ENCODE data around the gene LRBA.
"Not testable (repeated sequence)": the region's sequence is repeated elsewhere in the genome, so short reads cannot be mapped to it uniquely, and the experiment has no call there.

The LRBA gene

DNA sequence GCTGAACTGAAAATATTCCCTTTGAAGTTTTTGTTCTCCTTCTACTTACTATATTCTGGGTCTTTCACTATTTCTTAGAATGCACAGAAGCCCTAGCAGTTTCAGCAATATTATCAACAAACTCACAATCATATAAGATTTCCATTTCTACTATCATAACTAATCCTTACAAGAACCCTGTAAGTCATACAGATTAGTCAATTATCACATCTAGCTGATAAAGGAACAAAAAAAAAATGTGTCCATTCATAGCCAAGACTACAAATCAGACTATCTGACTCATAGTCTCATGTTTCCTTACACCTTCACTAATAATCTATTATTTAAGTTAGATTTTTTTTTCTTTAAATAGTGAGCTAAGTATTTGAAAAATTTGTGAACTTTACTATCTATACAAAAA lies 72.5 kb downstream of the LRBA start:
- peak; percentile 16 for DNase-seq (ENCODE audit: low spot score)

DNA sequence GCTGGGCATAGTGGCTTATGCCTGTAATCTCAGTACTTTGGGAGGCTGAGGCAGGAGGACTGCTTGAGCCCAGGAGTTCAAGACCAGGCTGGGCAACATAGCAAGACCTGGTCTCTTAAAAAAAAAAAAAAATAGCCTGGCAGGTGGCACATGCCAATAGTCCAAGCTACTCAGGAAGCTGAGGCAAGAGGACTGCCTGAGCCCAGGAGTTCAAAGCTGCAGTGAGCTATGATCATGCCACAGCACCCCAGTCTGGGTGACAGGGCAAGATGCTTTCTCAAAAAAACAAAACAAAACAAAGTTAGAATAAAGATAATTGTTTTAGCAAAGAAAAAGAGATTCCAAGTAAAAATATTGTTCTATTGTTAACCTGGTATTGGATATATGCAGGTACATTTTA lies 75.0 kb downstream of the LRBA start:
- no peak for DNase-seq (ENCODE audit: low spot score)

DNA sequence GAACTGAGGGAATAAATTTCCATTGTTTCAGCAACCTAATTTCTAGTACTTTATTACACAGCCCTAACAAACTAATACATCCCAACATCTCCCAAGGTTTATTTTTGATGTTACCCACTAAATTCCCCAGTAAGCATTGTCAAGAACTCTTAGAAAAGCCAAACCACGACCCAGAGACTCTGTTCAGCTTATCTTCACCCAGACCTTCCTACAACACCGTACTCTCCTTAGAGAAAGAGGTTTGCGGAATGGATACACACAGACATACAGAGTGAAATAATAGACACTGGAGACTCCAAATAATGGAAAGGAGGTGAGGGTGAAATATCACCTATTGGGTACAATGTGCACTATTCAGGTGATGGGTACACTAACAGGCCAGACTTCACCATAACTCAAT lies 75.6 kb downstream of the LRBA start:
- no peak for DNase-seq (ENCODE audit: low spot score)

DNA sequence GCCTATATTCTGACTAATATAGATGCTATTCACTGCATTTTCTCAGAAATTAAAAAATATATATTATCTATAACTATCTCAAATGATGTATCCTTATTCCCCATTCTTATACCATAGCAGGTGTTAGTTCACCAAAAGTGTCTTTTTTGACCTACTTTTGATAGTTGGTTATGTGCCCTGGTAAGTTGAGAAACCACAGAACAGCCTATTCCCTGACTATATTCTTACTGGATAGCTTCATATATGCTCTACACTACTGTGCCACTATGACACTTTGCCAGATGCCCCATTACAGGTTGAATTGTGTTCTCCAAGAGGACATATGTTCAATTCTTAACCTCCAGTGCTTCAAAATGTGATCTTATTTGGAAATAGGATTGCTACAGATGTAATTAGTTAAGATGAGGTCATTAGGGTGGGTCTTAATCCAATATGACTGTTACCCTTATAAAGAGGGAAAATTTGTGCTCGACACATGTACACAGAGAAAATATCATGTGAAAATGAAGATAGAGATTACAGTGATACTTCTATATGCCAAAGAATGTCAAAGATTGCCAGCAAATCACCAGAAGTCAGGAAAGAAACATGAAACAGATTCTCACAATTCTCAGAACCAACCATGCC lies 76.1 kb downstream of the LRBA start:
- no peak for DNase-seq (ENCODE audit: low spot score)

DNA sequence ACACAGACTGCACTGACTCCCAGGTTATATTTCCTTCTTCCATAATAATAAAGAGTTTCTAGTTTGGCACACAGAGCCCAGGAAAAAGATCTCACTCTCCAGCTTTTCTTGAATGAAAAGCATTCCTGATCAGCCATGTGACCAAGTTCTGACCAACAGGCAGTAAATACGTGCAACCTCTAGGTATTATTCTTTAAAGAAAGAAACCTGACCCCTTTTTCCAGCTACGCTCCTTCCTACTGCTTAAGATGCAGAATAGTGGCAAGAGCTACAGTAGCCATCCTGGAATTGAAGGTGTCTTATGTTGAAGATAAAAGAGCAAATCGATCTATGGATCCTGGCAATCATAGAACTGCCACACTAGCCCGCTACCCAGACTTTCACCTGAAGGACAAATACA lies 76.7 kb downstream of the LRBA start:
- no peak for DNase-seq (ENCODE audit: low spot score)

DNA sequence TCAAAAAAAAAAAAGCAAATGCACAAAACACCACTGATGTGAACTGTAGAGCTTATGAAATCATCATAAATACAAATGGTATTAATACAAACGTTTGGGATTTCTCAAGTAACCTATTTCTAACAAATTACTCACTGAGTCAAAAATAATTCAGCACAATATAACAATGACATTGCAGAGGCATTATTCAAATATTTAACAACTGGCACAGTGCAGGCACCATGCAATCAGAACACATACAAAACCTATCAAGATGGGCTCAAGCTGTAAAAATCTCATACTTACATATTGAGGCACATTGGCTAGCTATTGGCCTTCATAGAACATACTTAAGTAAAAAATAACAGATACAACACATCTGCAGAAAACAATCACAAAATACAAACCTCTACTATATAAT lies 81.1 kb downstream of the LRBA start:
- no peak for DNase-seq (ENCODE audit: low spot score)

DNA sequence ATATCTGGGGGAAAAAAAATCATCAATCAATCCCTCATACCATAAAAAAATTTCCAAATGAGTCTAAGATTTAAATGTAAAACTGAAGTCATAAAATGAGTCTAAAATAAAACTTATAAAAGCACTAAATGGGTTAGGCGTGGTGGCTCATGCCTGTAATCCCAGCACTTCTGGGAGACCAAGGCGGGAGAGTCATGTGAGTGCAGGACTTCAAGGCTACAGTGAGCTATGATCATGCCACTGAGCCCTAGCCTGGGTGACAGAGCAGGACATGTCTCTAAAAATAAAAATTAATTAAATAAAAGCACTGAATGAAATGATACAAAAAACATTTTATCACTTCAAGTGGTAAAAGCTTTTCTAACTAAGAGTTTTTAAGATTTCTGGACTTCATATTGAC lies 83.3 kb downstream of the LRBA start:
- DNase-seq (ENCODE audit: low spot score) = no peak

DNA sequence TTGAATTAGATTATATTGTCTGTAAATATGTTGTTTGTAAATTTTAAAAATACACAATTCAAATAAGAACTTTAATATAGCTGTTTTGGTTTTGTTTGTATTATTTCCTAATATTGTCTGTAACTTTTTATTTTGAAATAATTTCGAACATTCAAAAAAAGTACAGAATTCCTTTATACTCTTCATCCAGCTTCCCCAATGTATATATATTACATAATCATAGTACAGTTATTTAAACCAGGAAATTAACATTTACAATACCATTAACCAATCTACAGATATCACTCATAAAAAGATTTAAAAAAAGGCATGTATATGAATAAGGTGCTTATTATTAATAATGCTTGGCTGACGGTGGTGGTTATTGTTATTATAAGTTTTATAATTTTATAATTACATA lies 84.1 kb downstream of the LRBA start:
- no peak for DNase-seq (ENCODE audit: low spot score)

DNA sequence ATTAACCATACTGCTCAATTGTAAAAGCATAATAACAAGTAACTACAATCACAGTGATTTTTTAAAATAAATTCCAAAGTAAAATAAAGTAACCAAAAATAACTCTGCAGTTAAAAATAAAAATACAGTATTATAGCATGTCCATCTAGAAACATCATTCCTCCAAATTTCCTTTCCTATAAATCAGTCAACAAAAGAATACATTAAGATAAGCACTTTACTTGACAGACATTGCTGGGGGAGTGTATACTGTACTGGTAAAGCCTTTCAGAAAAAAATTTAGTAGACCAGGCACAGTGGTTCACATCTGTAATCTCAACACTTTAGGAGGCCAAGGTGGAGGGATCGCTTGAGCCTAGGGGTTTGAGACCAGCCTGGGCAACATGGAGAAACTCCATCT lies 91.1 kb downstream of the LRBA start:
- no peak for DNase-seq (ENCODE audit: low spot score)

DNA sequence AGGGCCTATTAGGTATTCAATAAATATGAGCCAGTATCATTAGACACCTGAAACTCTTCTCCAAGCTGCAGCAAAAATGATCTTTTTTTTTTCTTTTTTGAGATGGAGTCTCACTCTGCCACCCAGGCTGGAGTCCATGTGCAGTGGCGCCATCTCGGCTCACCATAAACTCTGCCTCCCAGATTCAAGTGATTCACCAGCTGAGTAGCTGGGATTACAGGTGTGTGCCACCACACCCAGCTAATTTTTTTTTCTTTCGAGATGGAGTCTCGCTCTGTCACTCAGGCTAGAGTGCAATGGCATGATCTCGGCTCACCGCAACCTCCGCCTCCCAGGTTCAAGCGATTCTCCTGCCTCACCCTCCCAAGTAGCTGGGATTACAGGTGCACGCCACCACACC lies 93.6 kb downstream of the LRBA start:
- DNase-seq (ENCODE audit: low spot score) = not testable (repeated sequence)

DNA sequence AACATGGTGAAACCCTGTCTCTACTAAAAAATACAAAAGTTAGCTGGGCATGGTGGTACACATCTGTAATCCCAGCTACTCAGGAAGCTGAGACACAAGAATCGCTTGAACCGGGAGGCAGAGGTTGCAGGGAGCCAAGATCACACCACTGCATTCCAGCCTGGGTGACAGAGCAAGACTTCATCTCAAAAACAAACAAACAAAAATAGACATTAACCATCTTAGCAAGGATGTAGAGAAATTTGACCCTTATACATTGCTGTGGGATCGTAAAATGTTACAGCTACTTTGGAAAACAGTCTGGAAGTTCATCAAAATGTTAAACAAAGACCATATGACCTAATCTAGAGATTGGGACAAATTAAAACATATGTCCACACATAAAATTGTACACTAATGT lies 96.5 kb downstream of the LRBA start:
- DNase-seq (ENCODE audit: low spot score) = not testable (repeated sequence)

DNA sequence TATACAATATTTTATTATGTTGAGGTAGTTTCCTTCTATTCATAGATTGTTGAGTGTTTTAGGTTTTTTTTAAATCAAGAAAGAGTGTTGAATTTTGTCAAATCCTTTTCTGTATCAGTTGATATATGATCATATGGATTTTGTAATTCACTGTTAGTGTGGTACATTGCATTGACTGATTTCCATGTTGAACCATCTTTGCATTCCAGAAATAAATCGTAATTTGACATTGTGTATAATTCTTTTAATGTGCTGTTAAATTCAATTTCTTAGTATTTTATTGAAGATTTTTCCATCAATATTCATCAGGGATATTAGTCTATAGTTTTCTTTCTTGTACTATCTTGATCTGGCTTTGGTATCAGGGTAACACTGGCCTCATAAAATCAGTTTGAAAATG lies 103.8 kb downstream of the LRBA start:
- no peak for DNase-seq (ENCODE audit: low spot score)

DNA sequence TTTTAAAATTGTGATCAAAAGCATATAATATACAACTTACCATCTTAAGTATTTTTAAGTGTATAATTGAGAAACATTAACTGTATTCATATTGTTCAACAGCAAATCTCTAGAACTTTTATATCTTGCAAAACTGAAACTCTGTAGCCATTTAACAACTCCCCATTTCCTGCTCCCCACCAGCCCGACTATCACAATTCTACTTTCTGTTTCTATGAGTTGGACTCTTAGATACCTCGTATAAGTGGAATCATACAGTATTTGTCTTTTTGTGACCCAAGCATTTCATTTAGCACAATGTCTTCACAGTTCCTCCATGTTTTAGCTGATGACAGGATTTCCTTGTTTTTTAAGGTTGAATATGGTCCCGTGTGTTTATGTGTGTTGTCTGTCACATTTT lies 106.0 kb downstream of the LRBA start:
- DNase-seq (ENCODE audit: low spot score) = no peak

DNA sequence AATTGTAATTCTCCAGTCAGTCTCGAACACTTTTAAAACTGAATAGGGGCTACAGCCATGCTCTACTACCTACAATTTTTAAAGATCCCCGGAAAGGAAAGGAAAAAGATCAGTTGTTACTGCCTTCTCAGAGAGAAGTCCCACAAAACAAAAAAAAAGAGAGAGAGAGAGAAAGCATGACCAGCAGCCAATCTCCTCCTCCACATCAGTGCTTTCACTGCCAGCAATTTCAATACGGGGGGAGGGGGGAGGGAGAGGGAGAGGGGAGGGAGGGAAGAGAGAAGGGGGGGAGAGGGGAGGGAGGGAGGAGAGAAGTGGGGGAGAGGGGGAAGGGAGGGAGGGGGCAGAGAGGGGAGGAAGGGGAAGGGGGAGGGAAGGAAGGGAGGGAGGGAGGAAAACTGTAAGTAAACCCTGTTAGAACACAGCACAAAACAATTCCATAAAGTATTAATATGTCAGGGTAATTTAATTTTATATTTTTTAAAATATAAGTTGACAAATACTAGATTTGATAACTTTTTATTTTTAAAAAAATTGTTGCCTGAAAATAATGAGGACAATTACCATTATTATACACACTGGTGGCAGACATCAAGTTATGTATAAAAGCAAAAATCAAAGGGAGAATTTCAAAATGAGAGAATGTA lies 108.0 kb downstream of the LRBA start:
- no peak for DNase-seq (ENCODE audit: low spot score)

DNA sequence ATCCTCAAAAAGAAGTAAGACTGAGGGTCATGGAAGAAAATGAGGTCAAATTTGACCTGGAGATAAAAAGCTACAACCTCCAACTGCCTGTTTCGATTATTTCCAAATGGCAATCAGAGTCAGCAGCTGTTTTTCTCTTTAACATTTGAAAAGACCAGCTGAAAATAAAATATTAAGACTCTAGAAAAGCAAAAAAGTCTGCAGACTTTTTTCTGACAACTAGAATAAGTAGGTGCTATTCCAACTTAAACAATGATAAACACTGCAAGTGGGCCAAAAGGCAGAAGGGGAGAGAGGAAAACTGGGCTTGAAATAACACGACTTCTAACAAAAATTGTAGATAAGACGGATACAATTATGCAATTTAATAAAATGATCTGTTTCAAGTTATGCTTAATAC lies 110.4 kb downstream of the LRBA start:
- DNase-seq (ENCODE audit: low spot score) = no peak

DNA sequence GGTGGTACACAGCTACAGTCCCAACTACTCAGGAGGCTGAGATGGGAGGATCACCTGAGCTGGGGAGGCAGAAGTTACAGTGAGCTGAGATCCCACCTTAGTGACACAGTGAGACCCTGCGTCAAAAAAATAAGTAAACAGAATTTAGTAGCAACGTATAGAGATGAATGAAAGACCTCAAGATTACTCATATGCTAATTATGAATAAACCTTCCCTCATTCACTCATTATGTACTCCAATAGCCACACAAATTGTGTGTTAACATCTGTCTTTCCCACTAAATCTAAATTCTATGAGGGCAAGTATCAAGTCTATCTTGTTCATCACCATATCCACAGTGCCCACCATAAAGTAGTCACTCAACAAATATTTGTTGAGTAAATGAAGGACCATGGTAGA lies 111.5 kb downstream of the LRBA start:
- no peak for DNase-seq (ENCODE audit: low spot score)

DNA sequence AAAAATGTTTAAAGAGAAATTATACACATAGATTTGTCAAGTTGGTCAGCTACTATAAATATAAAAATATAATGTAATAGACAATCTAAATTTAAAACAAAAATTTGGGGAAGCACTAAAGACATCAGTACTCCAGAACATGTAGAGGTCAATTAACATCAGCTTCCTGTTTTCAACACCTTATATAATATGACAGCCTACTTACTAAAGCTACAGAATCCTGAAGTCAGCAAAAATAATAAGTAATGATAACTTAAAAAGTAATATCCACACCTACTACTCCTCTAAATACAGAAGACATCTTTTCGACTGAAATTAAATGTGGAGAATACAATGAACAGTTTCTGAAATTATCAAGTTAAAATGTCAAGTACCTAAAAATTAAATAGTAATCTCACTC lies 118.6 kb downstream of the LRBA start:
- no peak for DNase-seq (ENCODE audit: low spot score)

DNA sequence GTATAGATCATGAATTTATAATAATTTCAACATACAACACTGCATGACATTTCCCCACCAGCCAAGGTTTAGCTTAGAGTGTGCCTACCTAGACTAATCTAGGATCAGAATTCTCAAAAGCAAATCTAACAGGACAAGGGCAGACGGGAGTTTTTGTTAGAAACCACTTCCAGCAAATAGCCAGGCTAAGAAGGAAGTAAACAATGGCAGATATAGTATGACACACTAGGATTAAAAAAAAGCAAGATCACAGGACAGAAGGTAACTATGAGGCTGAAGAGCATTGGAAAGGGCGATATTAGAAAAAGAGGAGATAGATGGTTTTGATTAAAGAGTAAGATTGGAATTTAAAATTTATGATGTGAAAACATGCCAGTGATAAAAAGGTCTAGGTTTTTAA lies 124.8 kb downstream of the LRBA start:
- no peak for DNase-seq (ENCODE audit: low spot score)

DNA sequence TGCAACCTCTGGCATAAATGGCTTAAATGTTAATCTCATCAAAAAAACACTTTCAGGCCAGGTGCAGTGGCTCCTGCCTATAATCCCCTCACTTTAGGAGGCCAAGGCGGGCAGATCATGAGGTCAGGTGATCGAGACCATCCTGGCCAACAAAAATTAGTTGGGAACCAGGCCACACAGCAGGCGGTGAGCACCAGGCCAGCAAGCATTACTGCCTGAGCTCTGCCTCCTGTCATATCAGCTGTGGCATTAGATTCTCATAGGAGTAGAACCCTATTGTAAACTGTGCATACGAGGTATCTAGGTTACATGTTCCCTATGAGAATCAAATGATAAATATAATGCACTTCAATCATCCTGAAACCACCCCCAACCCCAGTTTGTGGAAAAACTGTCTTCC lies 125.8 kb downstream of the LRBA start:
- DNase-seq (ENCODE audit: low spot score) = no peak

DNA sequence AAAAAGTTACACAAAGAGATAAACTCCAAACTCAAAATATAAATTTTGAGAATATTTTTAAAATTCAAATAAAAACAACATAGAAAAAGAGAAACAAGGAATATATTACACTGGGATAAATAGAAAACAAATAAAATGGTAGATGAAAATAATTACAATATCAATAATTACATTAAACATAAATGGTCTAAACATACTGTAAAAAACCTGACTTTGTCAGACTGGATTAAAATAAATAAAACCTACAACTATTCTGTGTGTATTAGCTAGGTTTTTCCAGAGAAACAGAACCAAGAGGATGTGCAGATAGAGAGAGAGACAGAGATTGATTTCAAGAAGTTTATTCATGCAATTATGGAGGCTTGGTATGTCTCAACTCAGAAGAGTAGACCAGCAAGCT lies 126.5 kb downstream of the LRBA start:
- no peak for DNase-seq (ENCODE audit: low spot score)

DNA sequence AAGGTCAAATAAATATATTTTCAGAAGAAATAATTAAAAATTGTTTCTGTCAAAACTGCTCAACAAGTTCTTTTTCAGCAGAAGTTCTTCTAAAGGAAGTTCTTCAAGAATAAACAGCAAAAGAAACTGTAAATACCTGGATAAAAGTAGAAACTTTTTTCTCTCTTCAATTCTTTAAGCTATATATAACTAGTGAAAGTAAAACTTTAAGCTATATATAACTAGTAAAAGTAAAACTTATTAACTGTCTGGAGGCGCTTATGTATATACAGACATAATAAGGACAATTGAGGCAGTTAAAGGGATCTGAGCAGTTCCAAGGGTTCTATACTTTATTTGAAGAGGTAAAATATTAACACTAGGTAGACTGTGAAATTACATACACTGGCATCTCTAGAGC lies 126.9 kb downstream of the LRBA start:
- no peak for DNase-seq (ENCODE audit: low spot score)

DNA sequence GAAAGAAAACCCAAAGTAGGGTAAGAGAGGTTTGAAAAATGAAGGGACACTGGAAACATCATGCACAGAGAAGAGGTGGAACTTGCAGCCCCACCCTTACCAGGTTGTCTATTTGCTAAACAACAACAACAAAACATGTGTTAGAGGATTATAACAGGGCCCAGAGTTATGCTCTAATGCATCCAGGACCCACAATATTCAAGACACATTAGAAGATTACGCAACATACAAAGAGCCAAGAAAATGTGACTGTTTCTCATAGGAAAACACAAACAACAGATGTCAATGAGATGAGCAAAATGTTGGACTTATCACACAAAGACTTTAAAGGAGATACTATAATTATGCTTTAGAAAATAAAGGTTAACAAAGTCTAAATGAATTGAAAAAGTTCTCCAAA lies 128.5 kb downstream of the LRBA start:
- no peak for DNase-seq (ENCODE audit: low spot score)

DNA sequence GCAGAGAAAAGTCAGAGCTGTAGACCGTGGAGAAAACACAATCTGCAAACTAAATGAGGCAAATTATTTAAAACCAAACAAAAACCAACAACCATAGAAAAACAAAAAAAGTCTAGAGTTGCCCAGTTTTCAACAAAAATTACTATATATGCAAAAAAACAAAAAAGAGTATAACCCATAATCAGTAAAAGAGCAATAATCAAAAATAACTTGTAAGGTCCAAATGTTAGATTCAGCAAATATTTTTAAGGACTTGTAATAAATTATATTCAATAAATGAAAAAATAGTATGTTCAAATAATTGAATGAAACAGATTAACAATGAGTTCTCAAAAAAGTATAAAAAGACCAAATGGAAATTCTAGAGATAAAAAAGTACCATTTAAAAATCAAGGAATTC lies 130.5 kb downstream of the LRBA start:
- no peak for DNase-seq (ENCODE audit: low spot score)

DNA sequence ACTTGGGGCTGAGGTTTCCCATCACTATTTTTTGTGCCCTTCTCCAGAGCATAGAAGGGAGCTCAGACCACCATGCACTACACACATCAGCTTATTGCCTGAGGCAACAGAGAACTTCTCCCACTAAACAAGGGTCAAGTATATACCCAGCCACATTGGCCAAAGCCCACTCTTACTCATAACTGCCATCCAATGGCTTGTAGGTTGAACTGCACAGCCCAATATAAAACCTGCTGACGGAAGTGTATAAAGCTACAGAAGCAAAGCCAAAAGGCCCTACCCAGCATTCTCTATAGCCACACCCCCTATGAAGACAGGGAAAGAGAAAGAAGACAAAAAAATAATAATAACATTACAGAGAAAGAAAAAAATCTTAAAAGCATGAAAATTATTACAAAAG lies 139.7 kb downstream of the LRBA start:
- no peak for DNase-seq (ENCODE audit: low spot score)

Data from RKO (cell line).